NB4 (cell line): ENCODE measurements around the gene ROBO1.

ENCODE experiments used
- DNase-seq: peaks from one replicate; pipeline ENCODE4 v3.0.0; 2010; ENCODE audit warnings: low read depth
- H3K4me3 ChIP-seq: one replicate; pipeline ENCODE4 v1.5.1; 2011; ENCODE audit warnings: mild to moderate bottlenecking, low read depth, low read length, moderate library complexity
- CTCF ChIP-seq: IDR thresholded peaks from one replicate; pipeline ENCODE4 v1.5.1; 2012; ENCODE audit warnings: low read depth, low read length
- MAX ChIP-seq: IDR thresholded peaks from 2 replicates; pipeline ENCODE4 v1.6.1; 2011; ENCODE audit warnings: low read depth, low read length
- MYC ChIP-seq: IDR thresholded peaks from 2 replicates; pipeline ENCODE4 v1.6.1; 2011; ENCODE audit warnings: low read depth, low read length
- POLR2A ChIP-seq: IDR thresholded peaks from 2 replicates; pipeline ENCODE4 v1.6.1; 2011; ENCODE audit warnings: mild to moderate bottlenecking; ENCODE audit not compliant: insufficient read length; ENCODE audit errors: extremely low read depth

ROBO1 gene

GRCh38 chr3:78926523-78926922 is 841.3 kb downstream of the ROBO1 start:
- DNase-seq, result no peak

GRCh38 chr3:78924711-78925110 is 843.1 kb downstream of the ROBO1 start:
- no peak overlapping the region for H3K4me3 ChIP-seq
- DNase-seq, result no peak
- TF ChIP-seq MAX, result no peak
- no peak for TF ChIP-seq MYC

More at GRCh38 chr3:78926523-78926922, 841.3 kb downstream of the ROBO1 start:
- H3K4me3 ChIP-seq, result no peak overlapping the region
- TF ChIP-seq MAX (no peak), MYC (no peak), CTCF (no peak), POLR2A (no peak)

- no peak for TF ChIP-seq MYC
- TF ChIP-seq CTCF, result no peak
- TF ChIP-seq MAX, result no peak
- TF ChIP-seq POLR2A, result no peak
- H3K4me3 ChIP-seq, result no peak overlapping the region
- DNase-seq, result no peak
Measured at GRCh38 chr3:78919021-78919755, 848.6 kb downstream of the ROBO1 start.

- H3K4me3 ChIP-seq, result no peak overlapping the region
- TF ChIP-seq MAX (no peak), POLR2A (no peak), CTCF (no peak), MYC (no peak)
- no peak for DNase-seq
Measured at GRCh38 chr3:78918361-78919020, 849.3 kb downstream of the ROBO1 start.

- no peak for DNase-seq
- H3K4me3 ChIP-seq, result no peak overlapping the region
- TF ChIP-seq CTCF (no peak), POLR2A (no peak), MYC (no peak), MAX (no peak)
Measured at GRCh38 chr3:78917536-78917935, 850.3 kb downstream of the ROBO1 start.

GRCh38 chr3:78913711-78914110 is 854.1 kb downstream of the ROBO1 start:
- no peak for TF ChIP-seq CTCF
- no peak for TF ChIP-seq POLR2A
- TF ChIP-seq MYC, result no peak
- TF ChIP-seq MAX, result no peak
- no peak overlapping the region for H3K4me3 ChIP-seq
- DNase-seq, result no peak
